Measurements from ENCODE around the gene ANKRD45.
"Not testable (repeated sequence)": the region's sequence is repeated elsewhere in the genome, so short reads cannot be mapped to it uniquely, and the experiment has no call there.

ANKRD45 gene

DNA sequence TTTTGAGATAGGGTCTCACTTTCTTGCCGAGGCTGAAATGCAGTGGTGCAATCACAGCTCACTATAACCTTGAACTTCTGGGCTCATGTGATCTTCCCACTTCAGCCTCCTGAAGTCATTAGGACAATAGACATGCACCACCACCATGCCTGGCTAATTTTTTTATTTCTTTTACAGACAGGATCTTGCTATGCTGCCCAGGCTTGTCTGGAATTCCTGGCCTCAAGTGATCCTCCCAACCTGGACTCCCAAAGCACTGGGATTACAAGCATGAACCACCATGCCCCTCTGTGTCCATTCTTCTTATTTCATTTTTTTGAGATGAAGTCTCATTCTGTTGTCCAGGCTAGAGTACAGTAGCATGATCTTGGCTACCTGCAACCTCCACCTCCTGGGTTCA, 33.1 kb upstream of the ANKRD45 start:
- TF ChIP-seq, protein P1, sequence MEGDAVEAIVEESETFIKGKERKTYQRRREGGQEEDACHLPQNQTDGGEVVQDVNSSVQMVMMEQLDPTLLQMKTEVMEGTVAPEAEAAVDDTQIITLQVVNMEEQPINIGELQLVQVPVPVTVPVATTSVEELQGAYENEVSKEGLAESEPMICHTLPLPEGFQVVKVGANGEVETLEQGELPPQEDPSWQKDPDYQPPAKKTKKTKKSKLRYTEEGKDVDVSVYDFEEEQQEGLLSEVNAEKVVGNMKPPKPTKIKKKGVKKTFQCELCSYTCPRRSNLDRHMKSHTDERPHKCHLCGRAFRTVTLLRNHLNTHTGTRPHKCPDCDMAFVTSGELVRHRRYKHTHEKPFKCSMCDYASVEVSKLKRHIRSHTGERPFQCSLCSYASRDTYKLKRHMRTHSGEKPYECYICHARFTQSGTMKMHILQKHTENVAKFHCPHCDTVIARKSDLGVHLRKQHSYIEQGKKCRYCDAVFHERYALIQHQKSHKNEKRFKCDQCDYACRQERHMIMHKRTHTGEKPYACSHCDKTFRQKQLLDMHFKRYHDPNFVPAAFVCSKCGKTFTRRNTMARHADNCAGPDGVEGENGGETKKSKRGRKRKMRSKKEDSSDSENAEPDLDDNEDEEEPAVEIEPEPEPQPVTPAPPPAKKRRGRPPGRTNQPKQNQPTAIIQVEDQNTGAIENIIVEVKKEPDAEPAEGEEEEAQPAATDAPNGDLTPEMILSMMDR (conservative IDR thresholded peaks at IDR 0.05; ENCODE audit: low read length), result no peak
- no peak for DNase-seq (ENCODE audit: low read depth)

GRCh38 chr1:173701299-173701698, 31.6 kb upstream of the ANKRD45 start:
- H3K4me3 ChIP-seq (ENCODE audit: low read length); DNase-seq (ENCODE audit: low read depth): not testable (repeated sequence)

More for the DNA sequence above, 33.1 kb upstream of the ANKRD45 start:
- H3K4me3 ChIP-seq (ENCODE audit: low read length), result no peak overlapping the region

GRCh38 chr1:173693238-173693637, 23.6 kb upstream of the ANKRD45 start:
- TF ChIP-seq, protein P1 (conservative IDR thresholded peaks at IDR 0.05; ENCODE audit: low read length), result no peak
- DNase-seq (ENCODE audit: low read depth), result no peak
- H3K4me3 ChIP-seq (ENCODE audit: low read length), result no peak overlapping the region

DNA sequence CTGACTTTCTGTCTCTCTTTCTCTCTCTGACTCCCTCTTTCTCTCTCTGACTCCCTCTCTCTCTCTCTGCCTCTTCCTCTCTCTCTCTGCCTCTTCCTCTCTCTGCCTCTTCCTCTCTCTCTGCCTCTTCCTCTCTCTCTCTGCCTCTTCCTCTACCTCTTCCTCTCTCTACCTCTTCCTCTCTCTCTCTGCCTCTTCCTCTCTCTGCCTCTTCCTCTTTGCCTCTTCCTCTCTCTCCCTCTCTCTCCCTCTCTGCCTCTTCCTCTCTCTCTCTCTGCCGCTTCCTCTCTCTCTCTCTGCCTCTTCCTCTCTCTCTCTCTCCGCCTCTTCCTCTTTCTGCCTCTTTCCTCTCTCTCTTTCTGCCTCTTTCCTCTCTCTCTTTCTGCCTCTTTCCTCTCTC, 18.6 kb upstream of the ANKRD45 start:
- no peak for DNase-seq (ENCODE audit: low read depth)
- TF ChIP-seq, protein P1 (conservative IDR thresholded peaks at IDR 0.05; ENCODE audit: low read length), result no peak
- H3K4me3 ChIP-seq (ENCODE audit: low read length), result no peak overlapping the region

DNA sequence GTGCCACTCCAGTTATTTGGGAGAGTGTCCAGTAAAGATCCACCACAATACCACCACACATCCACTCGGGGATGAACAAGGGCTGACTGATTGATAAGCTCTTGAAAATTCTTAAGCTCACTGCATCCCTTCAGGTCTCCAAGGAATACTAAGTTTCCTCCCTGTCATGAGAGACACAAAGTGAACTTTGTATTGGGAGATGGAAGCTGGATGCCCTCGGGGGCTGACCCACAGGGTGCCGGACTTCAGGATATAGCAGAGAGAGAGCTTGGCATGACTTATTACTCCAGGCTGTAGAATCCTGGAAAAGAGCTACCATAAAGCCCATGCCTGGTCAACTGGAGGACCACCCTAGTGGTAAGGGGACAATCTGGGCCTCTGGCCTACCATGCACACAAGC, 15.5 kb upstream of the ANKRD45 start:
- not testable (repeated sequence) for H3K4me3 ChIP-seq (ENCODE audit: low read length); DNase-seq (ENCODE audit: low read depth)

DNA sequence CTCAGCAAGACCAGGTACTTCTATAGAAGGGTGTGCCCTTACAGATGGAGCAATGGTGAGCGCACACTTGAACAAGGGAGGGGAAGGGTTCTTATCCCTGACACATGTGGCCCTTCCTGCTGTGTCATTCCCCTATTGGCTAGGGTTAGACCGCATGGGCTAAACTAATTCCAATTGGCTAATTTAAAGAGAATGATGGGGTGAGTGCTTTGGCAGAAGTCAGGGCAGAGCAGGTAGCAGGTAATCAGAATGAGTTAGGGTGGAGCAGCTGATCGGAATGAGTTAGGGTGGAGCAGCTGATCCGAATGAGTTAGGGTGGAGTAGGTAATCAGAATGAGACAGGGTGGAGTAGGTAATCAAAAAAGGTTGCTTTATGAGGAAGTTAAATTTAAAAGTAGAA, 14.2 kb upstream of the ANKRD45 start:
- not testable (repeated sequence) for H3K4me3 ChIP-seq (ENCODE audit: low read length); DNase-seq (ENCODE audit: low read depth)

DNA sequence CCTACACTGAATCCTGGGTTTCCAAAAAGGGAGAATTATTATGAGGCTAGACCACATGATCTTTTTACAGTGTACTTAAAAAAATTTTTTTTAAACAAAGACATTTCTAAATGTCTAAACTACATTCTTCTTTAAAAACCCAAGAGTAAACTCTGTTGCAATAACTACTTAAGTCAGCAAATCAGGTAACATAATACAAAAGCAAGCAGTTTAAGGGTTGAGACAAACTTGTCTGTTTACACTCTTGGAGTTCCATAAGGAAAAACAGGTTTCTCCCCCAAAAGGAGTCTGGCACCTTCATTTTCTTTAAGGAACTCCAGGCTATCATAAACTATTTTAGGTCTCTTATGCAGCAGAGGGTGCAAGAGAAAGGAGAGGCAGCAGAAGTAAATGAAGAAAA, 12.5 kb upstream of the ANKRD45 start:
- H3K4me3 ChIP-seq (ENCODE audit: low read length), result no peak overlapping the region
- no peak for DNase-seq (ENCODE audit: low read depth)
- TF ChIP-seq, protein P1 (conservative IDR thresholded peaks at IDR 0.05; ENCODE audit: low read length), result no peak

DNA sequence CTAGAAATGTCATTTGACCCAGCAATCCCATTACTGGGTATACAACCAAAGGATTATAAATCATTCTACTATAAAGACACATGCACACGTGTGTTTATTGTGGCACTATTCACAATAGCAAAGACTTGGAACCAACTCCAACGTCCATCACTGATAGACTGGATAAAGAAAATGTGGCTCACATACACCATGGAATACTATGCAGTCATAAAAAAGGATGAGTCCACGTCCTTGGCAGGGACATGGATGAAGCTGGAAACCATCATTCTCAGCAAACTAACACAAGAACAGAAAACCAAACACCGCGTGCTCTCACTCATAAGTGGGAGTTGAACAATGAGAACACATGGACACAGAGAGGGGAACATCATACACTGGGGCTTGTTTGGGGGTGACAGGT, 10.5 kb upstream of the ANKRD45 start:
- DNase-seq (ENCODE audit: low read depth); H3K4me3 ChIP-seq (ENCODE audit: low read length): not testable (repeated sequence)

- not testable (repeated sequence) for DNase-seq (ENCODE audit: low read depth); H3K4me3 ChIP-seq (ENCODE audit: low read length)
These were observed 4.8 kb upstream of the ANKRD45 start for GRCh38 chr1:173674496-173674895.

GRCh38 chr1:173666646-173667045, 3.0 kb downstream of the ANKRD45 start:
- TF ChIP-seq, protein P1 (conservative IDR thresholded peaks at IDR 0.05; ENCODE audit: low read length), result no peak
- no peak overlapping the region for H3K4me3 ChIP-seq (ENCODE audit: low read length)
- DNase-seq (ENCODE audit: low read depth), result no peak
